RWPE2 (cell line): ENCODE measurements around the gene CITED4.

Experiments
- ATAC-seq: fragments of 200-7000 bp; cut with Tn5 transposase; 3 replicates; pipeline ENCODE4 v1.9.1; 2021; ENCODE audit warnings: low read depth
- DNase-seq: peaks from one replicate; pipeline ENCODE4 v3.0.0-alpha.2; 2020; ENCODE audit warnings: low spot score
- H3K27ac ChIP-seq: fragments of 450-650 bp; 2 replicates; pipeline ENCODE4 v1.5.1; 2017; ENCODE audit warnings: mild to moderate bottlenecking; ENCODE audit not compliant: poor library complexity, severe bottlenecking
- H3K27me3 ChIP-seq: fragments of 250-450 bp; sonication (Bioruptor Pico); 2 replicates; pipeline ENCODE4 v1.5.1; 2021; ENCODE audit warnings: mild to moderate bottlenecking, moderate library complexity; ENCODE audit not compliant: insufficient read depth, poor library complexity, severe bottlenecking
- H3K36me3 ChIP-seq: fragments of 250-450 bp; sonication (Bioruptor Pico); 2 replicates; pipeline ENCODE4 v1.5.1; 2020; ENCODE audit warnings: low read depth, mild to moderate bottlenecking, moderate library complexity
- H3K4me1 ChIP-seq: fragments of 250-450 bp; sonication (Bioruptor Pico); 2 replicates; pipeline ENCODE4 v1.5.1; 2021; ENCODE audit warnings: mild to moderate bottlenecking, moderate library complexity; ENCODE audit not compliant: insufficient read depth, poor library complexity, severe bottlenecking
- H3K4me3 ChIP-seq: fragments of 250-450 bp; sonication (Bioruptor Pico); 2 replicates; pipeline ENCODE4 v1.5.1; 2021; ENCODE audit warnings: mild to moderate bottlenecking, moderate library complexity; ENCODE audit not compliant: severe bottlenecking
- H3K9me3 ChIP-seq: fragments of 250-450 bp; sonication (Bioruptor Pico); 2 replicates; pipeline ENCODE4 v1.5.1; 2021; ENCODE audit warnings: mild to moderate bottlenecking, moderate library complexity; ENCODE audit not compliant: severe bottlenecking
- TF ChIP-seq, protein P1 (sequence below): fragments of 450-650 bp; IDR thresholded peaks from one replicate; pipeline ENCODE4 v1.5.1; 2017; ENCODE audit warnings: mild to moderate bottlenecking, moderate library complexity; ENCODE audit not compliant: poor library complexity, severe bottlenecking

The CITED4 gene

DNA sequence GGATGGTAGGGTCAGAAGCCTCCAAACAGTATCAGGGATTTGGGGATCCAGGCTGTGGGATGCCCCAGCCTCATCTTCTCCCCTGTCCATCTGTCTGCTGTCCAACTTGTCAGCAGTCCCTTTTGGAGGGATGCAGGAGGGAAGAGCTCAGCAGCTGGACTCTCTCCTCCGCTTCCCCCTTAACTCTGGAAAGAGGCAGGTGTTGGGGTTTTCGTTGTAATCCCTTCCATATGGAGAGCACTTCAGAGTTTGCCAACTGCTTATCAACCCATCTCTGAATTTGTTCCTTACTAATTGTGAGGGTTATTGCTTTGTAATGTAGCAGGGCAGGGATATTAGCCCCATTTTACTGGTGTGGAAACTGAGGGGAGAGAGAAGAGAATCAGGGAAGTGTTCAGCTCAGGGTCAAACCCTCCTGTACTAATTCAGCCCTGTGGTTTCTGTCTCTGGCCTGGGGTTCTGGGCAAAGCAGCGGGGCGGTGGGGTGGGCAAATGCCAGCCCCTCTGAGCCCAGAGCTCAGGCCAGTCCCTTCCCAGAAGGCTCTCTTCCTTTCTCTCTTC is 3.2 kb downstream of the CITED4 start:
- DNase-seq (no peak), ATAC-seq (no peak)
- TF ChIP-seq, protein P1, sequence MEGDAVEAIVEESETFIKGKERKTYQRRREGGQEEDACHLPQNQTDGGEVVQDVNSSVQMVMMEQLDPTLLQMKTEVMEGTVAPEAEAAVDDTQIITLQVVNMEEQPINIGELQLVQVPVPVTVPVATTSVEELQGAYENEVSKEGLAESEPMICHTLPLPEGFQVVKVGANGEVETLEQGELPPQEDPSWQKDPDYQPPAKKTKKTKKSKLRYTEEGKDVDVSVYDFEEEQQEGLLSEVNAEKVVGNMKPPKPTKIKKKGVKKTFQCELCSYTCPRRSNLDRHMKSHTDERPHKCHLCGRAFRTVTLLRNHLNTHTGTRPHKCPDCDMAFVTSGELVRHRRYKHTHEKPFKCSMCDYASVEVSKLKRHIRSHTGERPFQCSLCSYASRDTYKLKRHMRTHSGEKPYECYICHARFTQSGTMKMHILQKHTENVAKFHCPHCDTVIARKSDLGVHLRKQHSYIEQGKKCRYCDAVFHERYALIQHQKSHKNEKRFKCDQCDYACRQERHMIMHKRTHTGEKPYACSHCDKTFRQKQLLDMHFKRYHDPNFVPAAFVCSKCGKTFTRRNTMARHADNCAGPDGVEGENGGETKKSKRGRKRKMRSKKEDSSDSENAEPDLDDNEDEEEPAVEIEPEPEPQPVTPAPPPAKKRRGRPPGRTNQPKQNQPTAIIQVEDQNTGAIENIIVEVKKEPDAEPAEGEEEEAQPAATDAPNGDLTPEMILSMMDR = no peak
- Histone ChIP-seq H3K27ac (peak overlapping the region; percentile 98), H3K27me3 (no peaks in the 10 kb centered on the region), H3K4me1 (peaks cover 11% of the 10 kb centered on the region), H3K36me3 (no peaks in the 10 kb centered on the region), H3K9me3 (no peaks in the 10 kb centered on the region), H3K4me3 (no peak overlapping the region)

- ATAC-seq = no peak
- H3K27me3 ChIP-seq = no peaks in the 10 kb centered on the region
- DNase-seq = no peak
- H3K4me3 ChIP-seq = no peak overlapping the region
- H3K36me3 ChIP-seq = no peaks in the 10 kb centered on the region
- TF ChIP-seq, protein P1 = no peak
- peak overlapping the region; percentile 98 for H3K27ac ChIP-seq
- no peaks in the 10 kb centered on the region for H3K9me3 ChIP-seq
- H3K4me1 ChIP-seq = peaks cover 9% of the 10 kb centered on the region
These were observed 4.4 kb downstream of the CITED4 start for GRCh38 chr1:40857737-40858136.

DNA sequence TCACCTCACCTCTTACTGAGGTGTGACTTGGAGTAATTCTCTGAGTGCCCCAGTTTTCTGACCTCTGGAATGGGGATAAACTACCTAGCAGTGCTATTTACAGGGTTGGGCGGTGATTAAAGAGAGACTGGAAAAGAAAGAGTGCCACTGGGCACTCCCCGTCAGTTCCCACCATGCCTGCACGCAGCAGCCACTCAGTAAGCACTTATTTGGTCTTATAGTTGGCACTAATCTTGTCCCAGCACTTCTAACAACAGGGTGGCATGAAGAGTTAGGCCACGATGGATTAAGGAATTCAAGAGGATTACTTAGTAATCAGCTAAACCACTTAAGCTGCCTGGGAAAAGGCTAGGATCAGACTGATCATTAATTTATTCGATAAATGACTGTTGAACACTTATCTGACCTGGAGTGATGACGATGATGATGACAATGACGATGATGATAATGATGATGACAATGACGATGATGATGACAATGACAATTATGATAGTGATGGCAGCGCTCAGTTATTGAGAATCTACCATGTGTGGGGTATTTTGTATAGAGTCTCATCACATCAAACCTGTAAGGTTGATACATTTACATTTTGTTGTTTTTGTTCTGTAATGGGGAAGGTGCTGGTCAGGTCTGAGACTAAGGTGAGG is 5.4 kb downstream of the CITED4 start:
- no peak for ATAC-seq
- Histone ChIP-seq H3K27me3 (no peaks in the 10 kb centered on the region), H3K36me3 (no peaks in the 10 kb centered on the region)

GRCh38 chr1:40856116-40856515 is 6.0 kb downstream of the CITED4 start:
- Histone ChIP-seq H3K4me1 (peaks cover 6% of the 10 kb centered on the region), H3K27me3 (no peaks in the 10 kb centered on the region), H3K36me3 (no peaks in the 10 kb centered on the region), H3K4me3 (no peak overlapping the region), H3K9me3 (no peaks in the 10 kb centered on the region), H3K27ac (no peak overlapping the region)
- no peak for ATAC-seq
- TF ChIP-seq, protein P1 = no peak
- no peak for DNase-seq

More for the DNA sequence above, 5.4 kb downstream of the CITED4 start:
- no peak for DNase-seq
- no peak overlapping the region for H3K27ac ChIP-seq
- H3K9me3 ChIP-seq = no peaks in the 10 kb centered on the region
- no peak overlapping the region for H3K4me3 ChIP-seq
- TF ChIP-seq, protein P1 = no peak
- H3K4me1 ChIP-seq = peaks cover 6% of the 10 kb centered on the region

- H3K4me3 ChIP-seq = no peak overlapping the region
- no peak for DNase-seq
These were observed 6.7 kb downstream of the CITED4 start for GRCh38 chr1:40855513-40855912.

More at GRCh38 chr1:40855513-40855912, 6.7 kb downstream of the CITED4 start:
- no peaks in the 10 kb centered on the region for H3K36me3 ChIP-seq
- H3K4me1 ChIP-seq = peaks cover 6% of the 10 kb centered on the region
- no peak overlapping the region for H3K27ac ChIP-seq
- ATAC-seq = no peak
- no peaks in the 10 kb centered on the region for H3K27me3 ChIP-seq
- TF ChIP-seq, protein P1 = no peak
- no peaks in the 10 kb centered on the region for H3K9me3 ChIP-seq
